Measurements from ENCODE around the gene EHMT1. TPM values are rescaled to one million over a fixed set of nuclear protein-coding genes. Genes with fewer than 3 reads are reported as not detected.

EHMT1 gene
- total and polyA plus RNA-seq, 2 of the 8 experiments (the other 6 are each of a cell fraction or from before 2014, with no cell fraction given): 95.7 to 163 TPM

- no peak for TF ChIP-seq ATF2 (IDR thresholded peaks at IDR 0.05; ENCODE audit: low read length)
- TF ChIP-seq KDM4A (IDR thresholded peaks at IDR 0.05; ENCODE audit: low read depth, low read length, severe bottlenecking): no peak
- no peak for TF ChIP-seq POLR2A (IDR thresholded peaks at IDR 0.05; ENCODE audit: control extremely low read depth in 1 of 2, low read depth in 2 of 2, low read length in 2 of 2)
- no peak for TF ChIP-seq RFX5 (IDR thresholded peaks at IDR 0.05; ENCODE audit: borderline replicate concordance, low read depth, low read length)
- no peak for TF ChIP-seq CBX5 (IDR thresholded peaks at IDR 0.05; ENCODE audit: low read depth, low read length)
These were observed 77.5 kb downstream of the EHMT1 start (continued) for GRCh38 chr9:137696136-137696925.

Measured in H1 (cell line).